ENCODE measurements around the gene DPH2. TPM values are rescaled to one million over a fixed set of nuclear protein-coding genes. Genes with fewer than 3 reads are reported as not detected.

Gene DPH2
- polyA plus RNA-seq, 1 of the 3 experiments (the other 2 are of a cell fraction), result 76.9 TPM

DNA sequence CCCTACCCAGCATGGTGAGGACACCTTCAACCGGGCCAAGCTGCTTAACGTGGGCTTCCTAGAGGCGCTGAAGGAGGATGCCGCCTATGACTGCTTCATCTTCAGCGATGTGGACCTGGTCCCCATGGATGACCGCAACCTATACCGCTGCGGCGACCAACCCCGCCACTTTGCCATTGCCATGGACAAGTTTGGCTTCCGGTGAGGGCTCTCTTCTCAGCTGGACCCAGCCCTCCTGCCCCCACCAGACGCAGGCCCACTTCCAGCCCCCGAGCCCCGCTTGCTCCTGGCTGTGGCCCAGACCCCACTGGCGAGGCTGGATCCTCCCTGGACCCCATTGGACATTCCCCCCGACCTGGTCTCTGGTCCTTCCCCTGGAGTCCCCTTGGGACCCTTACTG lies 15.0 kb downstream of the DPH2 start:
- ChIA-PET CTCF (no interaction called here), POLR2A (no interaction called here)
- Histone ChIP-seq H2AFZ (ENCODE audit: low read depth) (no peak overlapping the region), H3K27ac (ENCODE audit: low read depth in 2 of 2, low read length in 1 of 2) (no peak overlapping the region), H3K9me2 (no peaks in the 10 kb centered on the region), H3K4me3 (ENCODE audit: low read depth in 2 of 2, low read length in 1 of 2) (no peak overlapping the region), H3K79me2 (ENCODE audit: insufficient read depth) (peaks cover 31% of the 10 kb centered on the region), H3K4me2 (no peak overlapping the region), H3F3A (replicated peaks; ENCODE audit: insufficient read depth) (no peaks in the 10 kb centered on the region), H4K20me1 (ENCODE audit: insufficient read depth) (peaks cover 10% of the 10 kb centered on the region), H3K27me3 (ENCODE audit: insufficient read depth) (no peaks in the 10 kb centered on the region), H3K4me1 (ENCODE audit: control insufficient read depth in 1 of 2, insufficient read depth in 2 of 2, low read depth in 1 of 2, low read length in 1 of 2) (peaks cover 0 to 15% of the 10 kb centered on the region in 2 experiments; a peak in 1 of 4 replicates), H3K36me3 (replicated peaks in 1 of 2; ENCODE audit: control insufficient read depth in 1 of 2, insufficient read depth in 2 of 2, low read length in 1 of 2) (peaks cover 4 to 21% of the 10 kb centered on the region in 2 experiments), H3K9ac (no peak overlapping the region), H3K9me3 (no peaks in the 10 kb centered on the region)
- DNase-seq, result no peak
- 80% methylated on average over 1 of the region's 16 CpGs for WGBS (ENCODE audit: low lambda C conversion rate)
- no peak for TF ChIP-seq GATA2 (CRISPR knock-in tag; IDR thresholded peaks at IDR 0.05)
- no peak for TF ChIP-seq NFIC (IDR thresholded peaks at IDR 0.05; ENCODE audit: borderline replicate concordance)
- TF ChIP-seq SMC3 (IDR thresholded peaks at IDR 0.05; ENCODE audit: low read depth, low read length), result no peak
- no peak for TF ChIP-seq ELF1 (IDR thresholded peaks at IDR 0.05)
- no peak for TF ChIP-seq ZBTB33 (IDR thresholded peaks at IDR 0.05; ENCODE audit: borderline replicate concordance, low read depth)
- TF ChIP-seq FOXM1 (IDR thresholded peaks at IDR 0.05; ENCODE audit: low read depth), result no peak
- TF ChIP-seq EZH2phosphoT487 (IDR thresholded peaks at IDR 0.05; ENCODE audit: borderline replicate concordance, low read depth), result no peak
- TF ChIP-seq SIN3A (IDR thresholded peaks at IDR 0.05; ENCODE audit: borderline replicate concordance, low read depth, low read length), result no peak
- no peak for TF ChIP-seq FOXJ3 (CRISPR knock-in tag; IDR thresholded peaks at IDR 0.05)
- no peak for TF ChIP-seq RAD21 (IDR thresholded peaks at IDR 0.05; ENCODE audit: low read length)
- no peak for TF ChIP-seq RCOR1 (IDR thresholded peaks at IDR 0.05; ENCODE audit: low read length)
- TF ChIP-seq, protein P1, sequence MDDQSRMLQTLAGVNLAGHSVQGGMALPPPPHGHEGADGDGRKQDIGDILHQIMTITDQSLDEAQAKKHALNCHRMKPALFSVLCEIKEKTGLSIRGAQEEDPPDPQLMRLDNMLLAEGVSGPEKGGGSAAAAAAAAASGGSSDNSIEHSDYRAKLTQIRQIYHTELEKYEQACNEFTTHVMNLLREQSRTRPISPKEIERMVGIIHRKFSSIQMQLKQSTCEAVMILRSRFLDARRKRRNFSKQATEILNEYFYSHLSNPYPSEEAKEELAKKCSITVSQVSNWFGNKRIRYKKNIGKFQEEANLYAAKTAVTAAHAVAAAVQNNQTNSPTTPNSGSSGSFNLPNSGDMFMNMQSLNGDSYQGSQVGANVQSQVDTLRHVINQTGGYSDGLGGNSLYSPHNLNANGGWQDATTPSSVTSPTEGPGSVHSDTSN (IDR thresholded peaks at IDR 0.05), result no peak
- TF ChIP-seq EP300 (IDR thresholded peaks at IDR 0.05; ENCODE audit: borderline replicate concordance in 1 of 2, low read depth in 1 of 2, low read length in 1 of 2), result no peak

GRCh38 chr1:43985984-43986595 lies 16.3 kb downstream of the DPH2 start:
- H3K9me2 ChIP-seq, result no peaks in the 10 kb centered on the region
- no peaks in the 10 kb centered on the region for H3K9me3 ChIP-seq
- 91% methylated on average over 4 of the region's 4 CpGs for WGBS (ENCODE audit: low lambda C conversion rate)
- DNase-seq, result no peak
- no peaks in the 10 kb centered on the region for H3K27me3 ChIP-seq (ENCODE audit: insufficient read depth)
- peaks cover 19% of the 10 kb centered on the region; the same call in 1 of the 2 replicates for H3K79me2 ChIP-seq (ENCODE audit: insufficient read depth)
- H3K4me1 ChIP-seq (ENCODE audit: control insufficient read depth in 1 of 2, insufficient read depth in 2 of 2, low read depth in 1 of 2, low read length in 1 of 2), result peaks cover 8 to 10% of the 10 kb centered on the region in 2 experiments; a peak in 3 of 4 replicates
- H3K27ac ChIP-seq (ENCODE audit: low read depth in 2 of 2, low read length in 1 of 2), result no peak overlapping the region
- H3K36me3 ChIP-seq (replicated peaks in 1 of 2; ENCODE audit: control insufficient read depth in 1 of 2, insufficient read depth in 2 of 2, low read length in 1 of 2), result peaks cover 4 to 21% of the 10 kb centered on the region in 2 experiments
- H4K20me1 ChIP-seq (ENCODE audit: insufficient read depth), result peaks cover 10% of the 10 kb centered on the region
- H3K4me3 ChIP-seq (ENCODE audit: low read depth in 2 of 2, low read length in 1 of 2), result no peak overlapping the region
- H2AFZ ChIP-seq (ENCODE audit: low read depth), result no peak overlapping the region
- peaks cover 4% of the 10 kb centered on the region for H3F3A ChIP-seq (replicated peaks; ENCODE audit: insufficient read depth)
- no peak overlapping the region for H3K9ac ChIP-seq
- no peak overlapping the region for H3K4me2 ChIP-seq
- CTCF ChIA-PET, result interaction anchor here (1.5 kb wide), 1 partner anchor 51 kb away, joined by 3 read pairs; no protein-coding TSS in a partner anchor
- POLR2A ChIA-PET, result no interaction called here
- TF ChIP-seq, protein P2, sequence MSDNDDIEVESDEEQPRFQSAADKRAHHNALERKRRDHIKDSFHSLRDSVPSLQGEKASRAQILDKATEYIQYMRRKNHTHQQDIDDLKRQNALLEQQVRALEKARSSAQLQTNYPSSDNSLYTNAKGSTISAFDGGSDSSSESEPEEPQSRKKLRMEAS (IDR thresholded peaks at IDR 0.05; ENCODE audit: low read depth), result no peak
- TF ChIP-seq EP300 (IDR thresholded peaks at IDR 0.05; ENCODE audit: borderline replicate concordance in 1 of 2, low read depth in 1 of 2, low read length in 1 of 2), result no peak
- TF ChIP-seq FOXM1 (IDR thresholded peaks at IDR 0.05; ENCODE audit: low read depth), result no peak
- TF ChIP-seq, protein P3, sequence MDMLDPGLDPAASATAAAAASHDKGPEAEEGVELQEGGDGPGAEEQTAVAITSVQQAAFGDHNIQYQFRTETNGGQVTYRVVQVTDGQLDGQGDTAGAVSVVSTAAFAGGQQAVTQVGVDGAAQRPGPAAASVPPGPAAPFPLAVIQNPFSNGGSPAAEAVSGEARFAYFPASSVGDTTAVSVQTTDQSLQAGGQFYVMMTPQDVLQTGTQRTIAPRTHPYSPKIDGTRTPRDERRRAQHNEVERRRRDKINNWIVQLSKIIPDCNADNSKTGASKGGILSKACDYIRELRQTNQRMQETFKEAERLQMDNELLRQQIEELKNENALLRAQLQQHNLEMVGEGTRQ (IDR thresholded peaks at IDR 0.05; ENCODE audit: borderline replicate concordance, low read depth, low read length), result no peak
- TF ChIP-seq FOSL2 (IDR thresholded peaks at IDR 0.05; ENCODE audit: borderline replicate concordance, low read depth), result no peak
- no peak for TF ChIP-seq POLR2AphosphoS5 (IDR thresholded peaks at IDR 0.05; ENCODE audit: low read depth, low read length)
- TF ChIP-seq, protein P4, sequence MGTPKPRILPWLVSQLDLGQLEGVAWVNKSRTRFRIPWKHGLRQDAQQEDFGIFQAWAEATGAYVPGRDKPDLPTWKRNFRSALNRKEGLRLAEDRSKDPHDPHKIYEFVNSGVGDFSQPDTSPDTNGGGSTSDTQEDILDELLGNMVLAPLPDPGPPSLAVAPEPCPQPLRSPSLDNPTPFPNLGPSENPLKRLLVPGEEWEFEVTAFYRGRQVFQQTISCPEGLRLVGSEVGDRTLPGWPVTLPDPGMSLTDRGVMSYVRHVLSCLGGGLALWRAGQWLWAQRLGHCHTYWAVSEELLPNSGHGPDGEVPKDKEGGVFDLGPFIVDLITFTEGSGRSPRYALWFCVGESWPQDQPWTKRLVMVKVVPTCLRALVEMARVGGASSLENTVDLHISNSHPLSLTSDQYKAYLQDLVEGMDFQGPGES (IDR thresholded peaks at IDR 0.05; ENCODE audit: low read depth, low read length), result no peak
- no peak for TF ChIP-seq JUND (IDR thresholded peaks at IDR 0.05)
- TF ChIP-seq RAD21 (IDR thresholded peaks at IDR 0.05; ENCODE audit: low read length), result no peak
- TF ChIP-seq ELF1 (IDR thresholded peaks at IDR 0.05), result no peak
- TF ChIP-seq GATA2 (CRISPR knock-in tag; IDR thresholded peaks at IDR 0.05), result no peak
- TF ChIP-seq MEF2A (IDR thresholded peaks at IDR 0.05; ENCODE audit: borderline replicate concordance, low read depth), result no peak
- no peak for TF ChIP-seq TAF1 (IDR thresholded peaks at IDR 0.05; ENCODE audit: borderline replicate concordance, low read depth, low read length)
- no peak for TF ChIP-seq RCOR1 (IDR thresholded peaks at IDR 0.05; ENCODE audit: low read length)
- TF ChIP-seq TEAD4 (IDR thresholded peaks at IDR 0.05; ENCODE audit: borderline replicate concordance, insufficient read depth), result no peak
- no peak for TF ChIP-seq TCF12 (IDR thresholded peaks at IDR 0.05)

Measured in SK-N-SH (cell line).